H1 (cell line): Measurements from ENCODE around the gene CST11. TPM values are rescaled to one million over a fixed set of nuclear protein-coding genes. Genes with fewer than 3 reads are reported as not detected.

ENCODE experiments used
- BACH1 ChIP-seq: IDR thresholded peaks from 2 replicates; pipeline ENCODE4 v1.6.1; 2012; ENCODE audit warnings: low read length, improper control_type of control experiment
- polyA plus RNA-seq, 7 experiments: library from polyadenylated mRNA; depleted of rRNA in 3 of 7; stranded (reverse) in 5 of 7; unstranded in 2 of 7; fragments of >200 nt in 5 of 7; fragments of 200-250 nt in 2 of 7; gene quantifications; 1 replicate in 5 of 7; 2 replicates in 1 of 7; 4 replicates in 1 of 7; pipeline versions ENCODE4 v1.2.1 to v1.2.3, GENCODE V29; 2011 to 2013; ENCODE audit warnings: missing spikeins in 2 of 7, mixed read lengths in 2 of 7
- total RNA-seq: library from RNA; stranded (reverse); fragmentation: NEBNext Ultra II Directional; extraction: Animal tissue kit (Norgen Biotek cat#: 25700); gene quantifications from 2 replicates; pipeline ENCODE4 v1.2.1, GENCODE V29; 2021
- TF ChIP-seq, protein P1 (sequence below): fragments of 300-600 bp; sonication (generic); IDR thresholded peaks from 2 replicates; pipeline ENCODE4 v1.7.1; 2012; ENCODE audit warnings: low read length, moderate library complexity, mild to moderate bottlenecking, inconsistent platforms; ENCODE audit not compliant: insufficient replicate concordance

Gene CST11
- total and polyA plus RNA-seq, 2 of the 8 experiments (the other 6 are each of a cell fraction or from before 2014, with no cell fraction given): 2.0 TPM; not detected in 1

DNA sequence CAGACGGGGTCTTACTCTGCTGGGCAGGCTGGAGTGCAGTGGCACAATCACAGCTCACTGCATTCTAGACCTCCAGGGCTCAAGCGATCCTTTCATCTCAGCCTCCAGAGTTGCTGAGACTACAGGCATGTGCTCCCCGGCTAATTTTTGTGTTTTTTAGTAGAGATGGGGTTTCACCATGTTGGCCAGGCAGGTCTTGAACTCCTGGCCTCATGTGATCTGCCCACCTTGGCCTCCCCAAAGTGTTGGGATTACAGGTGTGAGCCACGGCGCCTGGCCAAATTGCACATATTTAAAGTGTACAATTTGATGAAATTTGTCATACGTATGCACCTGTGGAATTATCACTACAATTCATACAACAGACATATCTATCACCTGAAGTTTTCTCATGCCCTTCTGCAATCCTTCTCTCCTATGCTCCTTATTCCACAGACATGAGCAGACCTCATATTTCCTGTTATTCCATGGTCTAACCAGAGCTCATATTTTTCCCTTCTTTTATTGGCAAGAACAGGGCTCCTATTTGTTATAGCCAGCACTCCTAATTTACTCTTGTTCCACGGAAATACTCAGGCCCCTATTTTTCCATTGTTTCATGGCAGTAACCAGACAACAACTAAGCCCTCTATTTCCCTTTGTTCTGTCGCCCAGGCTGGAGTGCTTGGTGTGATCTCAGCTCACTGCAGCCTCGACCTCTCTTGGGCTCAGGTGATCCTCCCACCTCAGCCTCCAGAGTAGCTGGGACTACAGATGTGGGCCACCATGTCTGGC lies 15.4 kb downstream of the CST11 start (continued):
- TF ChIP-seq, protein P1, sequence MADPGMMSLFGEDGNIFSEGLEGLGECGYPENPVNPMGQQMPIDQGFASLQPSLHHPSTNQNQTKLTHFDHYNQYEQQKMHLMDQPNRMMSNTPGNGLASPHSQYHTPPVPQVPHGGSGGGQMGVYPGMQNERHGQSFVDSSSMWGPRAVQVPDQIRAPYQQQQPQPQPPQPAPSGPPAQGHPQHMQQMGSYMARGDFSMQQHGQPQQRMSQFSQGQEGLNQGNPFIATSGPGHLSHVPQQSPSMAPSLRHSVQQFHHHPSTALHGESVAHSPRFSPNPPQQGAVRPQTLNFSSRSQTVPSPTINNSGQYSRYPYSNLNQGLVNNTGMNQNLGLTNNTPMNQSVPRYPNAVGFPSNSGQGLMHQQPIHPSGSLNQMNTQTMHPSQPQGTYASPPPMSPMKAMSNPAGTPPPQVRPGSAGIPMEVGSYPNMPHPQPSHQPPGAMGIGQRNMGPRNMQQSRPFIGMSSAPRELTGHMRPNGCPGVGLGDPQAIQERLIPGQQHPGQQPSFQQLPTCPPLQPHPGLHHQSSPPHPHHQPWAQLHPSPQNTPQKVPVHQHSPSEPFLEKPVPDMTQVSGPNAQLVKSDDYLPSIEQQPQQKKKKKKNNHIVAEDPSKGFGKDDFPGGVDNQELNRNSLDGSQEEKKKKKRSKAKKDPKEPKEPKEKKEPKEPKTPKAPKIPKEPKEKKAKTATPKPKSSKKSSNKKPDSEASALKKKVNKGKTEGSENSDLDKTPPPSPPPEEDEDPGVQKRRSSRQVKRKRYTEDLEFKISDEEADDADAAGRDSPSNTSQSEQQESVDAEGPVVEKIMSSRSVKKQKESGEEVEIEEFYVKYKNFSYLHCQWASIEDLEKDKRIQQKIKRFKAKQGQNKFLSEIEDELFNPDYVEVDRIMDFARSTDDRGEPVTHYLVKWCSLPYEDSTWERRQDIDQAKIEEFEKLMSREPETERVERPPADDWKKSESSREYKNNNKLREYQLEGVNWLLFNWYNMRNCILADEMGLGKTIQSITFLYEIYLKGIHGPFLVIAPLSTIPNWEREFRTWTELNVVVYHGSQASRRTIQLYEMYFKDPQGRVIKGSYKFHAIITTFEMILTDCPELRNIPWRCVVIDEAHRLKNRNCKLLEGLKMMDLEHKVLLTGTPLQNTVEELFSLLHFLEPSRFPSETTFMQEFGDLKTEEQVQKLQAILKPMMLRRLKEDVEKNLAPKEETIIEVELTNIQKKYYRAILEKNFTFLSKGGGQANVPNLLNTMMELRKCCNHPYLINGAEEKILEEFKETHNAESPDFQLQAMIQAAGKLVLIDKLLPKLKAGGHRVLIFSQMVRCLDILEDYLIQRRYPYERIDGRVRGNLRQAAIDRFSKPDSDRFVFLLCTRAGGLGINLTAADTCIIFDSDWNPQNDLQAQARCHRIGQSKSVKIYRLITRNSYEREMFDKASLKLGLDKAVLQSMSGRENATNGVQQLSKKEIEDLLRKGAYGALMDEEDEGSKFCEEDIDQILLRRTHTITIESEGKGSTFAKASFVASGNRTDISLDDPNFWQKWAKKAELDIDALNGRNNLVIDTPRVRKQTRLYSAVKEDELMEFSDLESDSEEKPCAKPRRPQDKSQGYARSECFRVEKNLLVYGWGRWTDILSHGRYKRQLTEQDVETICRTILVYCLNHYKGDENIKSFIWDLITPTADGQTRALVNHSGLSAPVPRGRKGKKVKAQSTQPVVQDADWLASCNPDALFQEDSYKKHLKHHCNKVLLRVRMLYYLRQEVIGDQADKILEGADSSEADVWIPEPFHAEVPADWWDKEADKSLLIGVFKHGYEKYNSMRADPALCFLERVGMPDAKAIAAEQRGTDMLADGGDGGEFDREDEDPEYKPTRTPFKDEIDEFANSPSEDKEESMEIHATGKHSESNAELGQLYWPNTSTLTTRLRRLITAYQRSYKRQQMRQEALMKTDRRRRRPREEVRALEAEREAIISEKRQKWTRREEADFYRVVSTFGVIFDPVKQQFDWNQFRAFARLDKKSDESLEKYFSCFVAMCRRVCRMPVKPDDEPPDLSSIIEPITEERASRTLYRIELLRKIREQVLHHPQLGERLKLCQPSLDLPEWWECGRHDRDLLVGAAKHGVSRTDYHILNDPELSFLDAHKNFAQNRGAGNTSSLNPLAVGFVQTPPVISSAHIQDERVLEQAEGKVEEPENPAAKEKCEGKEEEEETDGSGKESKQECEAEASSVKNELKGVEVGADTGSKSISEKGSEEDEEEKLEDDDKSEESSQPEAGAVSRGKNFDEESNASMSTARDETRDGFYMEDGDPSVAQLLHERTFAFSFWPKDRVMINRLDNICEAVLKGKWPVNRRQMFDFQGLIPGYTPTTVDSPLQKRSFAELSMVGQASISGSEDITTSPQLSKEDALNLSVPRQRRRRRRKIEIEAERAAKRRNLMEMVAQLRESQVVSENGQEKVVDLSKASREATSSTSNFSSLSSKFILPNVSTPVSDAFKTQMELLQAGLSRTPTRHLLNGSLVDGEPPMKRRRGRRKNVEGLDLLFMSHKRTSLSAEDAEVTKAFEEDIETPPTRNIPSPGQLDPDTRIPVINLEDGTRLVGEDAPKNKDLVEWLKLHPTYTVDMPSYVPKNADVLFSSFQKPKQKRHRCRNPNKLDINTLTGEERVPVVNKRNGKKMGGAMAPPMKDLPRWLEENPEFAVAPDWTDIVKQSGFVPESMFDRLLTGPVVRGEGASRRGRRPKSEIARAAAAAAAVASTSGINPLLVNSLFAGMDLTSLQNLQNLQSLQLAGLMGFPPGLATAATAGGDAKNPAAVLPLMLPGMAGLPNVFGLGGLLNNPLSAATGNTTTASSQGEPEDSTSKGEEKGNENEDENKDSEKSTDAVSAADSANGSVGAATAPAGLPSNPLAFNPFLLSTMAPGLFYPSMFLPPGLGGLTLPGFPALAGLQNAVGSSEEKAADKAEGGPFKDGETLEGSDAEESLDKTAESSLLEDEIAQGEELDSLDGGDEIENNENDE: no peak
- TF ChIP-seq BACH1: no peak
